GM18870 (cell line): ENCODE measurements around the gene FBXO48.

Source experiments
- ATAC-seq: cut with Tn5 transposase; IDR thresholded peaks from one replicate; pipeline ENCODE4 v1.9.1; 2021; ENCODE audit warnings: moderate library complexity; ENCODE audit not compliant: unreplicated experiment

FBXO48 gene

DNA sequence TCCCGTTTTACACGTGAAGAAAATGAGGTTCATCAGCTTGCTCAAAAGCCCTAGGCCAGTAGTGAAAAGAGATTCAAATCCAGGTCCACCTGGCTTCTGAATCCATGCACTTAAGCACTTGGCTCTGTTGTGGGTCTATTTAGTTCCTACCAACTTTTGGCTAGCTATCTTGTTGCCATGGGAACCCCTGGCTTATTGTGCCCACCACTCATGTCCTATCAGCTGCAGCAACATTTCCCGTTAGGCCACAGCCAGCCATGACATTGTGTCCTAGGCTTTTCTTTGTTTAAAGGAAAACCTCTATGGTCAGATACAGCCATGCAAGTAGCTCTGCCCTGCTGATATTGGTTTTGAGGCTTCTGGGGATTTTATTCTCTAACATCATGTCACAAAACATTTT, 52.2 kb downstream of the FBXO48 start:
- no peak for ATAC-seq

GRCh38 chr2:68414452-68414851, 52.6 kb downstream of the FBXO48 start:
- no peak for ATAC-seq

DNA sequence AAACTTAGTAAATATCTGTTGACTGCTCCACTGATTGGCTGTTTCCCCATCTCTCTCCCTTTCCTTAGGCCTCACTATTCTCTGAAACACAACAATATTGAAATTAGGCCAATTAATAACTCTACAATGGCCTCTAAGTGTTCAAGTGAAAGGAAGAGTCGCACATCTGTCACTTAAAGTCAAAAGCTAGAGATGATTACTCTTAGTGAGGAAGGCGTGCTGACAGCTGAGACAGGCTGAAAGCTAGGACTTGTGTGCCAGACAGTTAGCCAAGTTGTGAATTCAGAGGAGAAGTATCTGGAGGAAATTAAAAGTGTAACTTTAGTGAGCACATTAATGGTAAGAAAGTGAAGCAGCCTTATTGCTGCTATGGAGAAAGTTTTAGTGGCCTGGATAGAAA, 53.6 kb downstream of the FBXO48 start:
- ATAC-seq = no peak

DNA sequence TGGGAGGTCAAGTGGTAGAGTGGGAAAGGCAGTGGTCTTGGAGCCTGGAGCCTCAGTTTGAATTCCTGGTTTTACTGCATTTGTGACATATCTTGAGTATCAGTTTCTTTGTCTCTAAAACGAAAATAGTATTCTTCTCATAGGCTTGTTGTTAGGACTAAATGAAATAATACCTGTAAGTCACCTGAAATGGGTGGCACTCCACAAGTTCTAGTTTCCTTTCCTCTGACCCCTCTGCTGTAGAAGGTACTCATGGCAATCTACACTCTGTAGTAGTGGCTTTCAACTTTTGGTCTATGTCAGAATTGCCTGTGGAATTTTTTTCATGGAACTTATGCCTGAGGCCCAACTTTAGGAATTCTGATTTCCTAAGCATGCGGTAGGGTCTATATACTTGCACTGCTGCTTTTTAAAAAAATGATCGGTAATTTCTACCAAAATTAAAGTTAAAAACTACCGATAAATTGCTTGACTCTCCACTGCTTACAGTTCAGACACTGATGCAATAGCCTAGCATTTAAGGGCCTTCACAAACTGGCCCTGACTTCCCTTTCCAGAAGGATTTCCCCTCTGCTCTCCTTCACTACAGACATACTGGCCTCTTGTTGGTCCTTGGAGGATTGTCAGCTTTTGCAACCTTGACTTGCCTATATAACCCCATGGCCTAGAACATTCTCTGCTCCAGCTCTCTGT, 54.8 kb downstream of the FBXO48 start:
- peak; percentile 27 for ATAC-seq

GRCh38 chr2:68411397-68412126, 55.5 kb downstream of the FBXO48 start:
- ATAC-seq = peak; percentile 87
